ENCODE measurements around the gene PAPPA2.

- no peak for TF ChIP-seq CTCF (IDR thresholded peaks at IDR 0.05)
- no peak for TF ChIP-seq POLR2A (IDR thresholded peaks at IDR 0.05)
Measured at GRCh38 chr1:176603696-176604095, 140.7 kb downstream of the PAPPA2 start.
